A549 (cell line): ENCODE data around the gene PIK3C2B.

ENCODE experiments used
- CHD4 ChIP-seq: fragments of 200-600 bp; sonication (generic); IDR thresholded peaks from 2 replicates; pipeline ENCODE4 v1.6.1; 2016; ENCODE audit warnings: antibody characterized with exemption, mild to moderate bottlenecking, borderline replicate concordance
- EP300 ChIP-seq, 2 experiments: fragments of >200 bp; sonication (Bioruptor Twin); formaldehyde crosslinking; IDR thresholded peaks; 2 replicates in 1 of 2; 3 replicates in 1 of 2; pipeline ENCODE4 v1.6.1; 2016 to 2017
- MAX ChIP-seq: IDR thresholded peaks from 2 replicates; pipeline ENCODE4 v1.6.1; 2012
- SMC3 ChIP-seq: fragments of >200 bp; sonication (Bioruptor Twin); formaldehyde crosslinking; IDR thresholded peaks from 3 replicates; pipeline ENCODE4 v1.6.1; 2018; ENCODE audit warnings: inconsistent platforms
- ZFP36 ChIP-seq: fragments of 450-650 bp; IDR thresholded peaks from 2 replicates; pipeline ENCODE4 v1.6.1; 2014; ENCODE audit warnings: borderline replicate concordance; ENCODE audit not compliant: partially characterized antibody
- ZSCAN20 ChIP-seq: fragments of 250-450 bp; sonication (Bioruptor Pico); IDR thresholded peaks from 2 replicates; pipeline ENCODE4 v1.8.0; 2022; ENCODE audit warnings: mild to moderate bottlenecking, moderate library complexity

- no peak for TF ChIP-seq ZSCAN20 (CRISPR knock-in tag)
- TF ChIP-seq ZFP36, result no peak
- TF ChIP-seq MAX, result no peak
- TF ChIP-seq SMC3, result no peak
- no peak for TF ChIP-seq EP300 (IDR thresholded peaks at IDR 0.05)
- no peak for TF ChIP-seq CHD4
Observed at GRCh38 chr1:204511366-204511765, 16.8 kb upstream of the PIK3C2B start.
